ENCODE data around the gene LAMTOR3. TPM values are rescaled to one million over a fixed set of nuclear protein-coding genes. Genes with fewer than 3 reads are reported as not detected.

LAMTOR3 gene
- total and polyA plus RNA-seq, 10 of the 15 experiments (the other 5 are each of a cell fraction or from before 2014, with no cell fraction given): 30.1 to 120 (median 65.5) TPM

GRCh38 chr4:99886146-99886545 lies 8.1 kb downstream of the LAMTOR3 start:
- ChIA-PET SMC1A (ENCODE audit: uncharacterized antibody, unreplicated experiment) (interaction anchor here (1.1 to 4.4 kb wide), 5 partner anchors 40 to 323 kb away, joined by 3 to 75 read pairs (median 12); partner anchors contain the start of genes DAPP1 and TRMT10A), RAD21 (ENCODE audit: unreplicated experiment) (interaction anchor here (2.4 to 3.9 kb wide), 2 partner anchors 72 to 76 kb away, joined by 8 to 98 read pairs; no protein-coding TSS in a partner anchor), POLR2A (interaction anchor here (0.8 to 1.1 kb wide), 2 partner anchors 20 to 74 kb away, joined by 3 to 4 read pairs; no protein-coding TSS in a partner anchor), CTCF (interaction anchor here (0.6 to 3.1 kb wide), 11 partner anchors 35 to 782 kb away, joined by 3 to 167 read pairs (median 6); partner anchors contain the start of genes DNAJB14 and TRMT10A)
- no peak overlapping the region for H3K4me2 ChIP-seq (ENCODE audit: control insufficient read depth, insufficient read depth)
- intact Hi-C loops (cut with micrococcal nuclease; ENCODE audit: unreplicated experiment) (loop anchor here (5.0 to 10.0 kb wide), 2 partner anchors 161 to 176 kb away; no protein-coding TSS in a partner anchor), in situ Hi-C loops (cut with MboI) (no loop called here)
- H3K4me3 ChIP-seq: no peak overlapping the region
- H3K27me3 ChIP-seq (replicated peaks in 1 of 2; ENCODE audit: control insufficient read depth in 2 of 2, insufficient read depth in 2 of 2, low read length in 1 of 2): no peaks in the 10 kb centered on the region
- no peak overlapping the region for H3K27ac ChIP-seq (ENCODE audit: control insufficient read depth, insufficient read depth)
- H3K36me3 ChIP-seq (ENCODE audit: control insufficient read depth in 2 of 2, insufficient read depth in 2 of 2, low read length in 1 of 2): peaks cover 0 to 6% of the 10 kb centered on the region in 2 experiments; a peak in 1 of 4 replicates
- H3K9me3 ChIP-seq (replicated peaks; ENCODE audit: control insufficient read depth, insufficient read depth, low read length): no peaks in the 10 kb centered on the region
- ATAC-seq: no peak
- no peaks in the 10 kb centered on the region for H4K20me1 ChIP-seq (ENCODE audit: control insufficient read depth, insufficient read depth)
- H3K79me2 ChIP-seq (ENCODE audit: control insufficient read depth, insufficient read depth, low read length): peaks cover 7% of the 10 kb centered on the region; the same call in 1 of the 2 replicates
- no peak overlapping the region for H3K9ac ChIP-seq (ENCODE audit: control insufficient read depth, insufficient read depth, low read length)
- 95% methylated on average over 4 of the region's 4 CpGs for WGBS (ENCODE audit: insufficient coverage, insufficient replicate concordance, low lambda C conversion rate, missing lambda C conversion rate)
- FAIRE-seq: no peak
- DNase-seq (ENCODE audit: low read depth, low spot score): no peak
- TF ChIP-seq CEBPB (IDR thresholded peaks at IDR 0.05; ENCODE audit: borderline replicate concordance in 1 of 2, low read depth in 2 of 2, low read length in 2 of 2): no peak
- no peak for TF ChIP-seq NFYB (IDR thresholded peaks at IDR 0.05; ENCODE audit: insufficient read depth, low read depth, low read length)
- no peak for TF ChIP-seq ZNF217 (IDR thresholded peaks at IDR 0.05)
- no peak for TF ChIP-seq ZBTB40 (IDR thresholded peaks at IDR 0.05; ENCODE audit: borderline replicate concordance)
- H2AFZ ChIP-seq (ENCODE audit: control insufficient read depth, low read depth, low read length): no peak overlapping the region
- BruUV-seq (replicated peaks): no TSS peak
- H3K4me1 ChIP-seq (ENCODE audit: control insufficient read depth, insufficient read depth, low read length): no peaks in the 10 kb centered on the region

All from GM12878 (cell line).